Activated CD8-positive, alpha-beta memory T cell treated with anti-CD3 and anti-CD28 coated beads, Interleukin-2, amount 50 U/mL, for 48 hours (primary cell): ENCODE results near the gene IRAK2.
"Not testable (repeated sequence)": the region's sequence is repeated elsewhere in the genome, so short reads cannot be mapped to it uniquely, and the experiment has no call there.

ENCODE experiments used
- DNase-seq: peaks from one replicate; pipeline ENCODE4 v3.0.0-alpha.2; 2020

The IRAK2 gene

GRCh38 chr3:10260211-10260701 is 95.5 kb downstream of the IRAK2 start:
- no peak for DNase-seq

- no peak for DNase-seq
Observed at GRCh38 chr3:10262027-10262426, 97.3 kb downstream of the IRAK2 start.

- peak; percentile 81 for DNase-seq
Observed at GRCh38 chr3:10263646-10264363, 99.1 kb downstream of the IRAK2 start.

GRCh38 chr3:10265833-10266232 is 101.1 kb downstream of the IRAK2 start:
- DNase-seq: no peak

- DNase-seq: not testable (repeated sequence)
Observed at GRCh38 chr3:10266936-10267335, 102.2 kb downstream of the IRAK2 start.

- DNase-seq: no peak
Observed at GRCh38 chr3:10268116-10268515, 103.4 kb downstream of the IRAK2 start.

GRCh38 chr3:10268930-10269329 is 104.2 kb downstream of the IRAK2 start:
- DNase-seq: no peak

GRCh38 chr3:10269443-10269842 is 104.7 kb downstream of the IRAK2 start:
- DNase-seq: no peak

GRCh38 chr3:10272476-10272875 is 107.8 kb downstream of the IRAK2 start:
- DNase-seq: not testable (repeated sequence)

GRCh38 chr3:10272977-10273376 is 108.3 kb downstream of the IRAK2 start:
- no peak for DNase-seq

GRCh38 chr3:10273702-10274305 is 109.1 kb downstream of the IRAK2 start:
- DNase-seq: no peak

- no peak for DNase-seq
Observed at GRCh38 chr3:10274601-10275000, 109.9 kb downstream of the IRAK2 start.

GRCh38 chr3:10277115-10277625 is 112.5 kb downstream of the IRAK2 start:
- no peak for DNase-seq

- DNase-seq: no peak
Observed at GRCh38 chr3:10278501-10278900, 113.8 kb downstream of the IRAK2 start.

- DNase-seq: no peak
Observed at GRCh38 chr3:10279384-10280176, 114.9 kb downstream of the IRAK2 start.

GRCh38 chr3:10280177-10280529 is 115.4 kb downstream of the IRAK2 start:
- no peak for DNase-seq

- DNase-seq: no peak
Observed at GRCh38 chr3:10280571-10280970, 115.9 kb downstream of the IRAK2 start.

GRCh38 chr3:10281951-10282350 is 117.2 kb downstream of the IRAK2 start:
- DNase-seq: no peak

GRCh38 chr3:10283638-10284037 is 118.9 kb downstream of the IRAK2 start:
- DNase-seq: no peak

- DNase-seq: no peak
Observed at GRCh38 chr3:10284496-10284895, 119.8 kb downstream of the IRAK2 start.

GRCh38 chr3:10285272-10286132 is 120.8 kb downstream of the IRAK2 start:
- no peak for DNase-seq

- no peak for DNase-seq
Observed at GRCh38 chr3:10286133-10286524, 121.4 kb downstream of the IRAK2 start.
